ENCODE measurements around the gene MEX3B. TPM values are rescaled to one million over a fixed set of nuclear protein-coding genes. Genes with fewer than 3 reads are reported as not detected.

The MEX3B gene
- total RNA-seq, 1 experiment from 2014 or later = 11.0 TPM

DNA sequence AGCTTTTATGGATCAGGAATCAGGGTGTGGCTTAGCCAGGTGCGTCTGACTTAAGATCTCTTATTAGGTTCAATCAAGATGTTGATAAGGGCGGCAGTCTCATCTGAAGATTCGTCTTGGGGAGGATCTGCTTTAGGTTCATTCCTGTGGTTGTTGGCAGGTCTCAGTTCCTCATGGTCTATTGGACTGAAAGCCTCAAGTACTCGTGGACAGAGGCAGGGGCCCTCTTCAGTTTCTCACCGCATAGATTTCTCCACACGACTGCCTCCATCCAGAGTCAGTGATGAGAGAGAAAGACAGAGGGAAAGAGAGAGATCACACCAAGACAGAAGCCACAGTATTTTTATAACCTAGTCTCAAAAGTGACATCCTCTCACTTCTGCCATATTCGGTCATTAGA, 9.4 kb downstream of the MEX3B start:
- Histone ChIP-seq H2BK120ac (ENCODE audit: low read depth, low read length, poor library complexity, severe bottlenecking) (no peak overlapping the region), H4K5ac (ENCODE audit: insufficient read length, low read depth, low read length) (no peak overlapping the region), H3K9me3 (ENCODE audit: control insufficient read depth, low read depth, low read length) (no peaks in the 10 kb centered on the region), H2AFZ (ENCODE audit: low read length) (no peak overlapping the region), H3K27ac (ENCODE audit: insufficient read length, low read depth, low read length) (no peak overlapping the region), H3K4me2 (ENCODE audit: insufficient read depth, insufficient read length, low read length) (no peak overlapping the region), H2BK20ac (ENCODE audit: low read depth, low read length, poor library complexity, severe bottlenecking) (no peak overlapping the region), H3K27me3 (ENCODE audit: insufficient read depth, low read length) (no peaks in the 10 kb centered on the region), H3K4ac (ENCODE audit: low read depth, low read length) (no peak overlapping the region), H2AK5ac (ENCODE audit: insufficient read length, low read length) (no peak overlapping the region), H2BK12ac (ENCODE audit: insufficient read length, low read depth, low read length) (no peak overlapping the region), H3K18ac (ENCODE audit: insufficient read length, low read depth, low read length) (no peak overlapping the region), H4K20me1 (ENCODE audit: control insufficient read depth, insufficient read depth, insufficient read length) (no peaks in the 10 kb centered on the region), H2BK15ac (ENCODE audit: low read depth, low read length) (no peak overlapping the region), H4K91ac (ENCODE audit: insufficient read length, low read depth, low read length) (no peak overlapping the region), H3K79me2 (ENCODE audit: insufficient read depth, low read length) (no peaks in the 10 kb centered on the region), H4K8ac (replicated peaks; ENCODE audit: insufficient read length, low read depth, low read length) (no peak overlapping the region), H2BK5ac (ENCODE audit: insufficient read length, low read length) (no peak overlapping the region), H3K9ac (ENCODE audit: extremely low read depth, insufficient read length, low read length) (no peak overlapping the region), H3T11ph (ENCODE audit: low read length) (no peak overlapping the region), H3K14ac (ENCODE audit: insufficient read depth, low read length) (no peak overlapping the region), H3K23me2 (ENCODE audit: insufficient read length, low read depth, low read length, poor library complexity, severe bottlenecking) (no peaks in the 10 kb centered on the region), H3K4me1 (ENCODE audit: insufficient read depth, low read length) (0 out of 2 replicates have a peak, but pooled peaks cover 2% of the 10 kb centered on the region), H3K23ac (ENCODE audit: insufficient read length, low read depth, low read length) (no peak overlapping the region), H3K56ac (ENCODE audit: insufficient read length, low read depth, low read length) (no peak overlapping the region), H3K79me1 (ENCODE audit: insufficient read depth, low read depth, low read length, poor library complexity, severe bottlenecking) (no peaks in the 10 kb centered on the region)
- H3K27ac Mint-ChIP-seq = no peak overlapping the region
- H3K9me3 Mint-ChIP-seq = no peaks in the 10 kb centered on the region
- no peaks in the 10 kb centered on the region for H3K36me3 Mint-ChIP-seq (ENCODE audit: insufficient read depth in 1 of 3, low read depth in 3 of 3)
- no peak for DNase-seq
- H3K4me1 Mint-ChIP-seq = peaks cover 8 to 9% of the 10 kb centered on the region in 2 experiments
- H3K4me3 Mint-ChIP-seq = no peak overlapping the region
- TF ChIP-seq, protein P1, sequence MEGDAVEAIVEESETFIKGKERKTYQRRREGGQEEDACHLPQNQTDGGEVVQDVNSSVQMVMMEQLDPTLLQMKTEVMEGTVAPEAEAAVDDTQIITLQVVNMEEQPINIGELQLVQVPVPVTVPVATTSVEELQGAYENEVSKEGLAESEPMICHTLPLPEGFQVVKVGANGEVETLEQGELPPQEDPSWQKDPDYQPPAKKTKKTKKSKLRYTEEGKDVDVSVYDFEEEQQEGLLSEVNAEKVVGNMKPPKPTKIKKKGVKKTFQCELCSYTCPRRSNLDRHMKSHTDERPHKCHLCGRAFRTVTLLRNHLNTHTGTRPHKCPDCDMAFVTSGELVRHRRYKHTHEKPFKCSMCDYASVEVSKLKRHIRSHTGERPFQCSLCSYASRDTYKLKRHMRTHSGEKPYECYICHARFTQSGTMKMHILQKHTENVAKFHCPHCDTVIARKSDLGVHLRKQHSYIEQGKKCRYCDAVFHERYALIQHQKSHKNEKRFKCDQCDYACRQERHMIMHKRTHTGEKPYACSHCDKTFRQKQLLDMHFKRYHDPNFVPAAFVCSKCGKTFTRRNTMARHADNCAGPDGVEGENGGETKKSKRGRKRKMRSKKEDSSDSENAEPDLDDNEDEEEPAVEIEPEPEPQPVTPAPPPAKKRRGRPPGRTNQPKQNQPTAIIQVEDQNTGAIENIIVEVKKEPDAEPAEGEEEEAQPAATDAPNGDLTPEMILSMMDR (conservative IDR thresholded peaks at IDR 0.05) = no peak
- H3K27me3 Mint-ChIP-seq (ENCODE audit: low read depth) = no peaks in the 10 kb centered on the region; the same call in 1 of the 2 replicates
- no CpG with 5 or more reads among the region's 7 CpGs for WGBS (ENCODE audit: extremely low coverage, insufficient read length, low lambda C conversion rate)

Data from H9 (cell line).